ENCODE results near the gene ACTMAP.

Gene ACTMAP

DNA sequence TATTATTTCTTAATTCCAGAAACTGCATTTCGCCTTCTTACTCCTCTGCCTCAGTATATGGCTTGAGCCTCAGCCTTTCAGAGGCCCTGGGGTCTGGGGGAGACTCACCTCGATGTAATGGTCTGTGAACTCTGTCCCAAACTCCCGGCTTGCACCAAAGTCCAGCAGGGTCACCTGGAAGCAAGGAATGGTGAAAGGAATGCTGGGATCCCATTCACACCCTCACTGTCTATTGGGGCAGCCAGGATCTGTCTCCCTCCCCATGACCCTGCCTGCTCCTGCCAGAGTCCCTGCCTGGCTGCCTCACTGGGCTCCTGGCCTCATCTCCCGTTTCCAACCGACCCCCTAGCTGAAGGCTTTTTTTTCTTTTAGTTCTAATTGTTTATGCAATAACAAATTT, 54.4 kb downstream of the ACTMAP start:
- no peak overlapping the region for H3K23ac ChIP-seq (ENCODE audit: low read depth, low read length, poor library complexity)
- no peaks in the 10 kb centered on the region for H3K79me1 ChIP-seq (ENCODE audit: low read depth, low read length)
- WGBS, 2 donors (ENCODE audit: extremely low coverage in 2 of 2, insufficient read length in 2 of 2, insufficient replicate concordance in 1 of 2): no CpG with 5 or more reads among the region's 5 CpGs
- no peak overlapping the region for H3K4me2 ChIP-seq (ENCODE audit: insufficient read depth, low read length, poor library complexity, severe bottlenecking)
- H2AK5ac ChIP-seq (ENCODE audit: low read depth, low read length): no peak overlapping the region
- H3K9me3 ChIP-seq (replicated peaks in 1 of 2; ENCODE audit: control insufficient read depth in 2 of 2, insufficient read depth in 1 of 2, low read depth in 1 of 2, low read length in 2 of 2): no peaks in the 10 kb centered on the region
- no peaks in the 10 kb centered on the region for H3K27me3 ChIP-seq (ENCODE audit: control insufficient read depth in 3 of 3, insufficient read depth in 3 of 3, low read depth in 1 of 3, low read length in 3 of 3)
- H3K4ac ChIP-seq (ENCODE audit: low read length): no peak overlapping the region
- no peak overlapping the region for H2BK5ac ChIP-seq (ENCODE audit: low read length)
- H2BK15ac ChIP-seq (ENCODE audit: low read length): no peak overlapping the region
- no peak overlapping the region for H3K4me3 ChIP-seq (ENCODE audit: low read length in 2 of 2)
- H3K14ac ChIP-seq (ENCODE audit: low read length): no peak overlapping the region
- H4K91ac ChIP-seq (ENCODE audit: low read depth, low read length, poor library complexity): no peak overlapping the region
- H3K18ac ChIP-seq (ENCODE audit: low read length): no peak overlapping the region
- no peak overlapping the region for H3K27ac ChIP-seq (replicated peaks; ENCODE audit: low read length)
- no peak overlapping the region for H3K9ac ChIP-seq (ENCODE audit: low read depth, low read length, poor library complexity)
- H3K4me1 ChIP-seq (ENCODE audit: control insufficient read depth in 2 of 2, insufficient read depth in 1 of 2, low read depth in 1 of 2, low read length in 2 of 2): peaks cover 4 to 7% of the 10 kb centered on the region in 2 donors
- no peak overlapping the region for H4K8ac ChIP-seq (ENCODE audit: low read depth, low read length)
- no peak overlapping the region for H2AFZ ChIP-seq (ENCODE audit: low read length)
- H3K36me3 ChIP-seq (replicated peaks in 1 of 2; ENCODE audit: control insufficient read depth in 2 of 2, insufficient read depth in 2 of 2, low read length in 2 of 2): peaks cover 37 to 71% of the 10 kb centered on the region in 2 donors
- H2BK12ac ChIP-seq (ENCODE audit: low read length): no peak overlapping the region
- no peak overlapping the region for H2BK120ac ChIP-seq (ENCODE audit: low read depth, low read length)
- no peak for DNase-seq (ENCODE audit: low spot score)

DNA sequence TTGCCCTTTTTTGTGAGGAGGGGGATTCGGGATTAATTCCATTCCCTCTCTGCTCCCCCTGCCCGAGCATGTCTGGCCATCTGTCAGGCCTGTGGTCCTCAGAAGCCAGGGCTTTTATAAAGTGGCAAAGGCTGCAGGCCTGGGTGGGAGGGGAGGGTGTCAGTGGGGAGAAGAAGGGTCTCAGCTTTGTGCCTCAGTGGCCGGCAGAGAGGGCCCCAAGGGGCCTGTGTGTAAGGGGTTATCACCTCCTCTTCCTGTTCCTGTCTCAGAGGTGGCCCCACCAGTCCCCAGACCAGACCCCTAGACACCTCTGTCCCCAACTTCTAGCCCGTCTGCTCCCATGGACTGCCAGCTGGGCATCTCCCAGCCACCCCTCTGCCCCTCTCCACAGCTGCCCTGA, 56.4 kb downstream of the ACTMAP start:
- Histone ChIP-seq H3K4me3 (ENCODE audit: low read length in 2 of 2) (no peak overlapping the region), H3K4me1 (ENCODE audit: control insufficient read depth in 2 of 2, insufficient read depth in 1 of 2, low read depth in 1 of 2, low read length in 2 of 2) (peaks cover 16 to 20% of the 10 kb centered on the region in 2 donors), H3K79me1 (ENCODE audit: low read depth, low read length) (peaks cover 8% of the 10 kb centered on the region), H3K9me3 (replicated peaks in 1 of 2; ENCODE audit: control insufficient read depth in 2 of 2, insufficient read depth in 1 of 2, low read depth in 1 of 2, low read length in 2 of 2) (no peaks in the 10 kb centered on the region), H4K91ac (ENCODE audit: low read depth, low read length, poor library complexity) (no peak overlapping the region), H2BK5ac (ENCODE audit: low read length) (no peak overlapping the region), H3K4me2 (ENCODE audit: insufficient read depth, low read length, poor library complexity, severe bottlenecking) (no peak overlapping the region), H2BK120ac (ENCODE audit: low read depth, low read length) (no peak overlapping the region), H3K27me3 (ENCODE audit: control insufficient read depth in 3 of 3, insufficient read depth in 3 of 3, low read depth in 1 of 3, low read length in 3 of 3) (no peaks in the 10 kb centered on the region), H2AK5ac (ENCODE audit: low read depth, low read length) (no peak overlapping the region), H3K18ac (ENCODE audit: low read length) (no peak overlapping the region), H3K9ac (ENCODE audit: low read depth, low read length, poor library complexity) (no peak overlapping the region), H3K4ac (ENCODE audit: low read length) (no peak overlapping the region), H2BK15ac (ENCODE audit: low read length) (no peak overlapping the region), H4K8ac (ENCODE audit: low read depth, low read length) (no peak overlapping the region), H2AFZ (ENCODE audit: low read length) (no peak overlapping the region), H2BK12ac (ENCODE audit: low read length) (no peak overlapping the region), H3K23ac (ENCODE audit: low read depth, low read length, poor library complexity) (peak overlapping the region; percentile 20), H3K14ac (ENCODE audit: low read length) (no peak overlapping the region), H3K36me3 (replicated peaks in 1 of 2; ENCODE audit: control insufficient read depth in 2 of 2, insufficient read depth in 2 of 2, low read length in 2 of 2) (peaks cover 25 to 54% of the 10 kb centered on the region in 2 donors), H3K27ac (replicated peaks; ENCODE audit: low read length) (no peak overlapping the region)
- no peak for DNase-seq (ENCODE audit: low spot score)
- WGBS, 2 donors (ENCODE audit: extremely low coverage in 2 of 2, insufficient read length in 2 of 2, insufficient replicate concordance in 1 of 2): no CpG with 5 or more reads among the region's 4 CpGs

DNA sequence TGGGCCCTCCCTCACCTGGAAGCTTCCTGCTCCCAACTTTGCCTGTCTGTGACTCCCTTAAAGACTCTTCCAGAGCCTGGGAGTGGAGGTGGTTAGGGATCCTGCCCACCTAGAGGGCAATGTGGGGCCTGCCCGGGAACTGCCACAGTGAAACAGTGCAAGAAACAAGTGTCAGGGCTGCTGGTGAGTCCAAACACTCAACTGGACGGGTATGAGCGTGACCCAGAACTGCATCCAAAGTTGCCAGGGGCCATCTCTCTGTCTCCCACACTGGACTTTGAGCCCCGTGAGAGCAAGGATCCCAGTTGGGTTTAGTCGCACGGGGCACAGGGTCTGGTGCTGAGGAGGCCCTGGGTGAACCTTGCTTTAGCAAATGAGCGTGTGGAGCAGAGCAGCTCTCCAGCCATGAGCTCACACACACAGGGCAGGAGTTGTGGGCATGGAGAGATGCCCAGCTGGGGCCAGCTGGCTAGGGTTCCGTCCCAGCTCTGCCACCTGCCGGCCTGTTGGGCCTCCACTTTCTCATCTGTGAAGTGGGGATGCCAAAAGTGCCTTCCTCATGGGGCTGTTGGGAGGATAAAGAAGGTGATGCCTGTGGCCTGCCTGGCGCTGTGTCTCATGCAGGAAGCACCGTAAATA, 57.0 kb downstream of the ACTMAP start:
- H3K4me1 ChIP-seq (ENCODE audit: control insufficient read depth in 2 of 2, insufficient read depth in 1 of 2, low read depth in 1 of 2, low read length in 2 of 2): peaks cover 20 to 22% of the 10 kb centered on the region in 2 donors
- H3K14ac ChIP-seq (ENCODE audit: low read length): no peak overlapping the region
- H3K9me3 ChIP-seq (replicated peaks in 1 of 2; ENCODE audit: control insufficient read depth in 2 of 2, insufficient read depth in 1 of 2, low read depth in 1 of 2, low read length in 2 of 2): no peaks in the 10 kb centered on the region
- DNase-seq (ENCODE audit: low spot score): no peak
- H3K79me1 ChIP-seq (ENCODE audit: low read depth, low read length): peaks cover 8% of the 10 kb centered on the region
- H3K4me2 ChIP-seq (ENCODE audit: insufficient read depth, low read length, poor library complexity, severe bottlenecking): no peak overlapping the region
- H3K27ac ChIP-seq (replicated peaks; ENCODE audit: low read length): no peak overlapping the region
- no peak overlapping the region for H2AK5ac ChIP-seq (ENCODE audit: low read depth, low read length)
- H3K23ac ChIP-seq (ENCODE audit: low read depth, low read length, poor library complexity): no peak overlapping the region
- no peak overlapping the region for H2BK120ac ChIP-seq (ENCODE audit: low read depth, low read length)
- no peak overlapping the region for H3K9ac ChIP-seq (ENCODE audit: low read depth, low read length, poor library complexity)
- no peak overlapping the region for H3K4ac ChIP-seq (ENCODE audit: low read length)
- H2BK5ac ChIP-seq (ENCODE audit: low read length): no peak overlapping the region
- H3K18ac ChIP-seq (ENCODE audit: low read length): no peak overlapping the region
- WGBS, 2 donors (ENCODE audit: extremely low coverage in 2 of 2, insufficient read length in 2 of 2, insufficient replicate concordance in 1 of 2): no CpG with 5 or more reads among the region's 11 CpGs
- H2AFZ ChIP-seq (ENCODE audit: low read length): no peak overlapping the region
- H4K91ac ChIP-seq (ENCODE audit: low read depth, low read length, poor library complexity): no peak overlapping the region
- no peak overlapping the region for H2BK12ac ChIP-seq (ENCODE audit: low read length)
- no peak overlapping the region for H4K8ac ChIP-seq (ENCODE audit: low read depth, low read length)
- H3K27me3 ChIP-seq (ENCODE audit: control insufficient read depth in 3 of 3, insufficient read depth in 3 of 3, low read depth in 1 of 3, low read length in 3 of 3): no peaks in the 10 kb centered on the region
- H2BK15ac ChIP-seq (ENCODE audit: low read length): no peak overlapping the region
- peaks cover 23 to 48% of the 10 kb centered on the region in 2 donors for H3K36me3 ChIP-seq (replicated peaks in 1 of 2; ENCODE audit: control insufficient read depth in 2 of 2, insufficient read depth in 2 of 2, low read length in 2 of 2)
- no peak overlapping the region for H3K4me3 ChIP-seq (ENCODE audit: low read length in 2 of 2)

DNA sequence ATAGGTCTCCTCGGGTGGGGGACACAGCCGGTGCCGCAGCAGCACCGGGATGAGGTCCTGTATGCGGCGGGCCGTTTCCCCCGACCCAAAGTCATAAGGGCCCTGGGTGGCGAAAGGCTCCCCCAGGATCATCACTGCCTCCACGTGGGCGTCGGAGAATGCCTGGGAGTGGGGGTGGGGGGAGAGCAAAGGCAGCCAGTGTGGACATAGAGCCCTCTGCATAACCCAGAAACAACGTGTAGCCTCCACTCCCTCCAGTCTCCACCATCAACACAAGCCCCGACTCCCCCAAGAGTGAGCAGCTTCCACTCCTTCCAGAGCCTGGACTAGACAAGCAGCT, 58.1 kb downstream of the ACTMAP start:
- Histone ChIP-seq H3K14ac (ENCODE audit: low read length) (no peak overlapping the region), H2BK15ac (ENCODE audit: low read length) (peak overlapping the region; percentile 51), H4K8ac (ENCODE audit: low read depth, low read length) (no peak overlapping the region), H2AFZ (ENCODE audit: low read length) (no peak overlapping the region), H3K9me3 (replicated peaks in 1 of 2; ENCODE audit: control insufficient read depth in 2 of 2, insufficient read depth in 1 of 2, low read depth in 1 of 2, low read length in 2 of 2) (no peaks in the 10 kb centered on the region), H3K18ac (ENCODE audit: low read length) (no peak overlapping the region), H2BK12ac (ENCODE audit: low read length) (no peak overlapping the region), H3K9ac (ENCODE audit: low read depth, low read length, poor library complexity) (no peak overlapping the region), H4K91ac (ENCODE audit: low read depth, low read length, poor library complexity) (no peak overlapping the region), H3K4ac (ENCODE audit: low read length) (peak overlapping the region; percentile 70), H3K4me1 (ENCODE audit: control insufficient read depth in 2 of 2, insufficient read depth in 1 of 2, low read depth in 1 of 2, low read length in 2 of 2) (peaks cover 20 to 22% of the 10 kb centered on the region in 2 donors), H3K23ac (ENCODE audit: low read depth, low read length, poor library complexity) (peak overlapping the region; percentile 44), H3K4me3 (ENCODE audit: low read length in 2 of 2) (no peak overlapping the region), H2BK120ac (ENCODE audit: low read depth, low read length) (peak overlapping the region; percentile 29), H3K27ac (replicated peaks; ENCODE audit: low read length) (no peak overlapping the region), H3K79me1 (ENCODE audit: low read depth, low read length) (peaks cover 10% of the 10 kb centered on the region), H3K4me2 (ENCODE audit: insufficient read depth, low read length, poor library complexity, severe bottlenecking) (no peak overlapping the region), H2BK5ac (ENCODE audit: low read length) (no peak overlapping the region), H2AK5ac (ENCODE audit: low read depth, low read length) (peak overlapping the region; percentile 68), H3K27me3 (ENCODE audit: control insufficient read depth in 3 of 3, insufficient read depth in 3 of 3, low read depth in 1 of 3, low read length in 3 of 3) (no peaks in the 10 kb centered on the region), H3K36me3 (replicated peaks in 1 of 2; ENCODE audit: control insufficient read depth in 2 of 2, insufficient read depth in 2 of 2, low read length in 2 of 2) (peaks cover 23 to 46% of the 10 kb centered on the region in 2 donors)
- DNase-seq (ENCODE audit: low spot score): no peak
- WGBS, 2 donors (ENCODE audit: extremely low coverage in 2 of 2, insufficient read length in 2 of 2, insufficient replicate concordance in 1 of 2): no CpG with 5 or more reads among the region's 14 CpGs
